Measurements from ENCODE around the gene MYH11. TPM values are rescaled to one million over a fixed set of nuclear protein-coding genes. Genes with fewer than 3 reads are reported as not detected.
"Not testable (repeated sequence)": the region's sequence is repeated elsewhere in the genome, so short reads cannot be mapped to it uniquely, and the experiment has no call there.

The MYH11 gene
- total RNA-seq, 1 experiment from 2014 or later = 0.05 TPM

DNA sequence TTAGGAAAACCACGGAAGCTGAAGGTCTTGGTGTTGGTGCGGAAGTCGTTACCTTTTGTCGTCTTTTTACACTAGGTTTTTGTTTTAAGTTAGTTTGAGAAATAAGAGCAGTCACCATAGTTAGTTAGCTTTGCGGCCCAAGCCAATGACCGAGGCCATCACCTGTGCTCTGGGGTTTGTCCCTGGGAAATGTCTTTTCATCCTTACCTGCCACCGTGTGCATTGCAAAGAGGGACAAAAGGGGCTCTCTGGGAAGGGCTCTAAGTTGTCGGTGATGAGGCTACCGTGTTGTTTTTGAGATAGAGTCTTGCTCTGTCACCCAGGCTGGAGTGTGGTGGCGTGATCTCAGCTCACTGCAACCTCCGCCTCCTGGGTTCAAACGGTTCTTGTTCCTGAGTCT, 157.0 kb downstream of the MYH11 start:
- Mint-ChIP-seq H3K9me3 (ENCODE audit: low read depth, unreplicated experiment) (no peaks in the 10 kb centered on the region), H3K4me1 (ENCODE audit: low read depth, unreplicated experiment) (no peaks in the 10 kb centered on the region), H3K27ac (ENCODE audit: unreplicated experiment) (no peak overlapping the region), H3K36me3 (ENCODE audit: insufficient read depth, unreplicated experiment) (peaks cover 52% of the 10 kb centered on the region), H3K4me3 (ENCODE audit: low read depth, unreplicated experiment) (no peak overlapping the region), H3K27me3 (ENCODE audit: unreplicated experiment) (no peaks in the 10 kb centered on the region)
- DNase-seq = no peak
- intact Hi-C loops (cut with micrococcal nuclease; ENCODE audit: unreplicated experiment) = loop anchor here (10.0 kb wide), 1 partner anchor 275 kb away; no protein-coding TSS in a partner anchor
- no TSS peak for BruUV-seq (replicated peaks)
- CTCF ChIA-PET = no interaction called here
- TF ChIP-seq CTCF (IDR thresholded peaks at IDR 0.05; ENCODE audit: unreplicated experiment) = no peak

GRCh38 chr16:15694499-15694898, 162.3 kb downstream of the MYH11 start:
- intact Hi-C loops (cut with micrococcal nuclease; ENCODE audit: unreplicated experiment) = no loop called here
- Mint-ChIP-seq H3K27ac (ENCODE audit: unreplicated experiment) (no peak overlapping the region), H3K36me3 (ENCODE audit: insufficient read depth, unreplicated experiment) (peaks cover 70% of the 10 kb centered on the region), H3K27me3 (ENCODE audit: unreplicated experiment) (no peaks in the 10 kb centered on the region), H3K4me3 (ENCODE audit: low read depth, unreplicated experiment) (no peak overlapping the region), H3K9me3 (ENCODE audit: low read depth, unreplicated experiment) (no peaks in the 10 kb centered on the region), H3K4me1 (ENCODE audit: low read depth, unreplicated experiment) (no peaks in the 10 kb centered on the region)
- no peak for DNase-seq
- CTCF ChIA-PET = interaction anchor here (0.6 to 0.7 kb wide), 2 partner anchors 10 to 133 kb away, joined by 5 to 7 read pairs; no protein-coding TSS in a partner anchor
- no TSS peak for BruUV-seq (replicated peaks)
- no peak for TF ChIP-seq CTCF (IDR thresholded peaks at IDR 0.05; ENCODE audit: unreplicated experiment)

GRCh38 chr16:15692508-15692907, 164.3 kb downstream of the MYH11 start:
- H3K4me1 Mint-ChIP-seq (ENCODE audit: low read depth, unreplicated experiment); H3K9me3 Mint-ChIP-seq (ENCODE audit: low read depth, unreplicated experiment); H3K27ac Mint-ChIP-seq (ENCODE audit: unreplicated experiment); intact Hi-C loops (cut with micrococcal nuclease; ENCODE audit: unreplicated experiment); DNase-seq; H3K4me3 Mint-ChIP-seq (ENCODE audit: low read depth, unreplicated experiment); H3K27me3 Mint-ChIP-seq (ENCODE audit: unreplicated experiment); CTCF ChIA-PET; BruUV-seq (replicated peaks): not testable (repeated sequence)
- H3K36me3 Mint-ChIP-seq (ENCODE audit: insufficient read depth, unreplicated experiment) = peaks cover 79% of the 10 kb centered on the region

GRCh38 chr16:15691046-15691445, 165.8 kb downstream of the MYH11 start:
- H3K36me3 Mint-ChIP-seq (ENCODE audit: insufficient read depth, unreplicated experiment) = peaks cover 67% of the 10 kb centered on the region

More at GRCh38 chr16:15691046-15691445, 165.8 kb downstream of the MYH11 start:
- Mint-ChIP-seq H3K27me3 (ENCODE audit: unreplicated experiment) (no peaks in the 10 kb centered on the region), H3K4me3 (ENCODE audit: low read depth, unreplicated experiment) (no peak overlapping the region), H3K4me1 (ENCODE audit: low read depth, unreplicated experiment) (no peaks in the 10 kb centered on the region), H3K9me3 (ENCODE audit: low read depth, unreplicated experiment) (no peaks in the 10 kb centered on the region), H3K27ac (ENCODE audit: unreplicated experiment) (no peak overlapping the region)
- no TSS peak for BruUV-seq (replicated peaks)
- CTCF ChIA-PET = no interaction called here
- no peak for TF ChIP-seq CTCF (IDR thresholded peaks at IDR 0.05; ENCODE audit: unreplicated experiment)
- DNase-seq = no peak
- intact Hi-C loops (cut with micrococcal nuclease; ENCODE audit: unreplicated experiment) = no loop called here

Data from Calu3 (cell line).